ENCODE data around the gene CHKB.

DNA sequence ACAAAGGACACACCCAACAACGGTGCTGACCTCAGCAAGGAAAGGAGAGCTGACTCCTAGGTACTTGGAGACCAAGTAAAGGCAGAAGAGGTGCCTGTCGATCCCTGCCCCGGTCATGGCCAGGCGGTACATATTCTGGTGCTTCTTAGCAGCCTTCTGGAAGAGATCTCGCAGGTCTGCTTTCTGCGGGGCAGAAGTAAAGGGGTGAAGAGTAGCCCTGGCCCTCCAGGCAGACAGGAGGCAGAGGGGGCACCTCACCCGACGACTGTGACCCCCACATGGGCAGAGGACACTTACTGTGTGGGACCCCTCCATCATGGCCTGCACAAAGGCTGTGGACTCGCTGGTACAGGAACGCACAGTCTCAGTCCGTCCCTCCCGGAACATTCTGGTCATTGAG lies 11.8 kb downstream of the CHKB start:
- TF ChIP-seq ZNF335 (tag by site-specific recombination; conservative IDR thresholded peaks at IDR 0.05) (no peak), ZXDB (tag by site-specific recombination; IDR thresholded peaks at IDR 0.05) (no peak), CTCF (tag by site-specific recombination; IDR thresholded peaks at IDR 0.05) (no peak), ZNF311 (tag by site-specific recombination; IDR thresholded peaks at IDR 0.05; ENCODE audit: borderline replicate concordance) (no peak)
